Activated naive CD8-positive, alpha-beta T cell treated with anti-CD3 and anti-CD28 coated beads, Interleukin-2, amount 50 U/mL, for 16 hours (primary cell): ENCODE measurements around the gene DRAP1.
A peak's percentile ranks its signal among the peaks of the same experiment; 100 is the strongest.
"Not testable (repeated sequence)": the region's sequence is repeated elsewhere in the genome, so short reads cannot be mapped to it uniquely, and the experiment has no call there.

Experiments
- DNase-seq: peaks from one replicate; pipeline ENCODE4 v3.0.0-alpha.2; 2020; ENCODE audit warnings: low read depth, low spot score

Gene DRAP1

DNA sequence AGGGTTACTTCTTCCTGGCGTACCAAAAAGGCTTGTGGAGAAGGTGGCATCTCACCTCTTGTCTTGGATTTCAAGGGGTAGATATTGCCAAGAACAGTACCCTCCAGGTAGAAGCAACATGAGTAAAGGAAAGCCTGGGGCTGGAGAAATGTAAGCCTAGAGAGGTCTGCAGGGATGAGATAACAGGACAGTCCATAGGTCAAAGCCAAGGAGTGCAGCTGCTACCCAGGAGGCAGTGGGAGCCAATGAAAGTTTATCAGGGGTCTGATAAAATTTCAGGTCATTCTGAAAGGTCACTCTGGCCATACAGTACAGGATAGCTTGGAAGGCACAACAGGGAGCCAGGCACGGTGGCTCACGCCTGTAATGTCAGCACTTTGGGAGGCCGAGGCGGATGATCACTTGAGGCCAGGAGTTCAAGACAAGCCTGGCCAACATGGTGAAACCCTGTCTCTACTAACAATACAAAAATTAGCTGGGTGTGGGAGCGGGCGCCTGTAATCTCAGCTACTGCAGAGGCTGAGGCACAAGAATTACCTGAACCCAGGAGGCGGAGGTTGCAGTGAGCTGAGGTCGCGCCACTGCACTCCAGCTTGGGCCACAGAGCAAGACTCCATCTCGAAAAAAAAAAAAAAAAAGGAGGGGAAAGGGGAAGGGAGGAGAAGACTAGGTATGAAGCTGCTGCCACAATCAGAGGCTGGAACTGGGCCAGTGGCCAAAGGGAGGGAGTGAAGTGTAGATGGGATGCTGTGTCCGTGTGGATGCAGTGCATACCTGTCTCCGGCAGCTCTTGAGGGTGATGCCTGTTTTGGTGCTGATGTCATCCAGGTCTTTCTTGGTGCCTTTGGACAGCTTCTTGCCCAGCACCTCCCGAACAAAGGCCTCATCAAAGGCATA lies 32.2 kb upstream of the DRAP1 start:
- DNase-seq, result no peak

- DNase-seq, result no peak
These were observed 31.5 kb upstream of the DRAP1 start for GRCh38 chr11:65887723-65888162.

DNA sequence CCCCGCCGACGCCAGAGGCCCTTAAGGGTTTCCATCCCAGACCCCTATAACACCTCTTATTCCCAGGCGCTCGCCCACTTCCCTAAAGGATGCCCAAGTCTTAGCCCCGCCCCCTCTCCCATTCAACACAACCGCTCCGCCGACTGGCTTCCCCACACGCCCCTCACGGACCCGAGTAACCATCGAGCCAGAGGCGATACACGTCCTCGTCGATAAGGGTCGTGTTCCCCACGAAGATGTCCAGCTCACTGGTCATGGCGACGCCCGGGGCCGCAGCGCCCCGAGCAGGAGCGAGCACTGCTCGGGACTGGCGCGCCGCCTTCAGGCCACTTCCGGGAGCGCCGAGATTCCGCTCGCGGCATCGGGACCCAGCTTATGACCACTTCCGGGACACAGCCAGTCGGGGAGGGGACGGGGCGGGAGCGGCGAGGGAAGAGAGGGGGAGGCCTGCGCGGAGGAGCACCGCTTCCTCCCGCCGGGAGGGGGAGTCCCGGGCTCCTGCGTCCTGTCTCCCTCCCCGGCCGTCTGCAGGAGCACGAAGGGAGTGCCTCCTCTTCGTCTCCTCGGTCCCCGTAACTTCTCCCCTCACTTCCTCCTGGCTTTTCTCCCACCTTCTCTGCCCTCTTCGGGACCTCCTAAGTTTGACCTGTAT lies 30.9 kb upstream of the DRAP1 start, which contains the start of gene FIBP:
Gene FIBP (minus strand): TSS at position 309 of the 652 bp plus-strand sequence. CDS start 53 bp downstream, at position 256.
- DNase-seq, result peak; percentile 93

GRCh38 chr11:65890324-65891218 lies 28.7 kb upstream of the DRAP1 start, which contains the start of gene CCDC85B:
Gene CCDC85B (plus strand): TSS chr11:65890673. CDS start chr11:65890784, 111 bp downstream.
- peak; percentile 90 for DNase-seq

DNA sequence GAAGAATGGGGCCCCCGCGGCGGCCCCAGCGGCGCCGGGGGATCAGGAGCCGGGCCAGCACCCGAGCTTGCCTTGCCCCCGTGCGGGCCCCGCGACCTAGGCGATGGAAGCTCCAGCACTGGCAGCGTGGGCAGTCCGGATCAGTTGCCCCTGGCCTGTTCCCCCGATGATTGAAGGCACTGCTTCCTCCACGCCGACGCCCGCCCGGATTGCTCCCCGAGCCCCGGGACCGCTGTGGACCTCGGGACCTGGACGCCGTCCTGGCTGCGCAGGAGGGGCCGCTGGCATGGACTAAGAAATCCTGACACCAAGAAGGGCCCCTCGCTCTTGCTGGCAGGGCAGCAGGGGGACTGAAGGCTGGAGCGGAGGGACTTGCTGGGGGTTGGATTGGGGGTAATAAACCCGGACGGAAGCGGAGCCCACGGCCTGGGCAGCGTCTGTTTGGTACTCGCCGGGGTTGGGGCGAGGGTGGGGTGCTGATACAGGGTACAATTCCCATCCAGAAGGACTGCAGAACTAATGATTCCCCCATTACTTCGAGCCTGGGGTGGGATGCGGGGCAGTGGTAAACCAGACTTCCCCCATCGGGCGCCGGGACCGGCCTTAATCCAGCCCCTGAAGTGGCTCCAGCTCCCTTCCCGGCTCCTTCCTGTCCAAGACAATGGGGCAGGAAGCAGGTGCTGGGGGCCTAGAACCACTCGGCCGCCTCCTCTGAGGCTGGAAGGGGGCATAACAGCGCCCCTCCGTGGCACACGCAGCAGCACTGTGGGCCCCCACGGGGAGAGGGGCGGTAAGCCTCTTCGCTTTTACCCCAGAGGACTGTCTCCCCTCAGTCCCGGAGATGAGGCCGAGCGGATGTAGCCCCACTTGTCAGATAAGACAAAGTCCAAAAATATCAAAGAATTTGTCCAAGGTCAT lies 27.7 kb upstream of the DRAP1 start:
- no peak for DNase-seq

DNA sequence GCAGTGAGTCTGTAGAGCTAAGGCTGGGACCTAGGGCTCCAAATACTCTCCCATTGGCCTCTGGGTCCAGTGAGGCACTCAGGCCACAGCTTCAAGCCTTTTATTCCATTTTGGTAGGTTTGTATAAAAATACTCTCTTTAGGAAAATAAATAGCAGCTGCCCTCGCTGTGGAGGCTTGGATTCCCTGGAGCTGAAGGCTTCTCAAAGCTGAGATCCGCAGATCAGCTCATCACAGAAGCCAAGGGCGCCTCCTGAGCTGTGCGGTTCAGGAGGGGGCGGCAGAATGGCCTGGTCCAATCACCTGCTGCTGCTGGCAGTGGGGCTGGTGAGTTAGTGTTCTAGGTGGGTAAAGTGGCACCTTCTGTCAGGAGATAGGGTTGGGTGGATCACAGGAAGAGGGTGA lies 27.1 kb upstream of the DRAP1 start:
- not testable (repeated sequence) for DNase-seq

- no peak for DNase-seq
These were observed 26.4 kb upstream of the DRAP1 start for GRCh38 chr11:65892661-65893317.

DNA sequence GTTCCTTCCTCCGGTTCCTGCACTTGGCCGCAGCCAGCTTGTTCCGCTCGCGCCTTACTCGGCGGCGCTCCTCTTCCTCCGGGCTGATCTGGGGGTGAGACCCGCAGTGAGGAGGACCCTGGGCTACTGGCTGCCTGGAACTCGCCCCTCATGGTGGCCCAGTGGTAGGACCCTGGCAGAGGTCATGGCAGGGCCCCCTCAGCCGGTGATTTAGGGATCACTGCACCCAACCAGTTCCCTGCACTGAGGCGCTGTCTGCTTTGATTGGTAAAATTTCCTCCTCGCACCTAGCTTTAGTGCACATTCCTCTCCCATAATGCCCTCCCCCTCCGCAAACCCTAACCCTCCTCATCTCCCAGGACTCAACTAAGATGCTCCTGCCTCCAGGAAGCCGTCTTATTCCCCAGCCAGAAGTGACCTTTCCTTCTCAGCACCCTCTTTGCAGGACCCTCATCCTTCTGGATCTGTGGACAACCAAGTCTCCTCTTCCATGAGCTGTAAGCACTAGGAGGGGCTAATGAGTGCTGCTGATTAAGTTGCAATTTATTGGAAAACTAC lies 25.1 kb upstream of the DRAP1 start:
- no peak for DNase-seq

GRCh38 chr11:65895482-65895981 lies 23.7 kb upstream of the DRAP1 start:
- DNase-seq, result no peak

DNA sequence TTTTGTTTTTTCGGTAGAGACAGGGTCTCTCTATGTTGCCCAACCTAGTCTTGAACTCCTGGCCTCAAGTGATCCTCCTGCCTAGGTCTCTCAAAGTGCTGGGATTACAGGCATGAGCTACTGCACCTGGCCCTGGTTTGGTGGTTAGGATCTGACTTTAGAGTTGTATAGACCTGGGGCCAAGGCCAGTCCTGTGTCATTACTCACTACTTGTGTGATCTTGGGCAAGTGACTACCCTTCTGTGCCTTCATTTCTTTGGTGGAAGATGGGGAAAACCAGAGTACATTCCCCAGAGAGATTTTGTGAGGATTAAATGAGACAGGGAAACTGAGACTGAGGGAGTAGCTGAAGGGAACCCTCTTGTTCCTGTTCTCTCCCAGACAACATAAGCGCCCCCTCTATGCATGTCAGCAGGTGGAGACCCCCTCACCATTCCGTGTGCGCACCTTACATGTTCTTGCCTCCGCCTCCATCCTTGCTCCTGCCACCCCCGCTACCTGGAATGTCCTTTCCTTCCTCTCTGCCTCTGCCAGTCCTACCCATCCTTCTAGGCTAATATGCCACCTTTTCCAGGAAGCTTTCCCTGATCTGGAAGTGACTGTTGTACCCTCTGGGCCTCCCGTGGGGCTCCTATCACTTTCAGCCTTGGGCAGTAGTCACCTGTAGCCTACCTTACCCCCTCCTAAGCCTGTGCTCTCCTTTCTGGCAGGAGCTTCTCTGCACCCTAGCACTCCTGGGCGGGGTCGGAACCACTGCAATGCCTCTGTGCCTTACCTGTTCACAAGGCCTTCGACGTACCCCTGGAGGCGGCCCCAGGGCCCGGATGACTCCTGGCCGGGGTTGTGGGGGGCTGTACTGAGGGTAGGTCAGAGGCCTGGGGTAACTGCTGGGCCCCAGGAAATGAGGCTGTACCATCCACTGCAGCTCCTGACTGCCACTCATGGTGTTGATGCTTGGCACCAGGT lies 22.9 kb upstream of the DRAP1 start:
- no peak for DNase-seq

GRCh38 chr11:65897020-65897471 lies 22.2 kb upstream of the DRAP1 start:
- no peak for DNase-seq

- no peak for DNase-seq
These were observed 20.4 kb upstream of the DRAP1 start for GRCh38 chr11:65898656-65899355.

DNA sequence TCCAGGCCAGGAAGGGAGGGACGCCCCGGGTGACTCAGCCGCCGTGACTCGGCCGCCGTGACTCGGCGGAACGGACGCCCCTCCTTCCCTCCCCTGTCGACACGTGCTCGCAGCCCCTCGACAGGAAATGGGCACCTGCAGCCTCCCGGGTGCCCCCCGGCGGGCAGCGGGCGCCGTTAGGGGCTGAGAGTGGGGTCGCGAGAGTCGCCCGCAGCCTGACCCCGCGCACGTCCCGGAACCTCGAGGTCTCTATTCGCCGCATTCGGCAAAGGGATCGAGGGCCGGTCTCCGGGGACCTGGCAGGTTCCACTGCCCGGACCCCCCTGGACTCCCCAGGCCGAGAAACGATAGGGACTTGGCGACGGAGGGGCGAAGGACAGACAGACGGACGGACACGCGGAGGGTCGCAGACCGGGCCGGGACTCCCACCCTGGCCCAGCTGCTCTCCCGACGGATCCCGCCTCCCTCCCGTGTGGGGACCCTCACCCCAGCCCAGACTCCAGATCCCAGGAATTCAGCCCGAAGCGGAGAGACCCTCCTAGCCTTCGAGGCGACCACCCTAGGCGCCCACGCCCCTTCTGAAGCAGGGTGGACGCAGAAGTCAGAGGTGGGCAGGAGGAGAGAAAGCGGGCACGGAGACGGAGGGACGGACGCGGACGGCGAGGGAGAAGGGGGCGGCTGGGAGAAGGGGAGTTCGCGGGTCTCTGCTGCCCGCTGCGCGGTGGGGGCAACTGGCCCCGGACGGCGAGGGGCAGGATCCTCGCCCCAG lies 19.7 kb upstream of the DRAP1 start:
- peak; percentile 54 for DNase-seq

GRCh38 chr11:65900125-65900898 lies 18.9 kb upstream of the DRAP1 start, which contains the start of gene FOSL1:
Gene FOSL1 (minus strand): TSS chr11:65900388. CDS start chr11:65900339, 49 bp downstream.
- peak; percentile 89 for DNase-seq

- no peak for DNase-seq
These were observed 18.4 kb upstream of the DRAP1 start for GRCh38 chr11:65900899-65901180.

DNA sequence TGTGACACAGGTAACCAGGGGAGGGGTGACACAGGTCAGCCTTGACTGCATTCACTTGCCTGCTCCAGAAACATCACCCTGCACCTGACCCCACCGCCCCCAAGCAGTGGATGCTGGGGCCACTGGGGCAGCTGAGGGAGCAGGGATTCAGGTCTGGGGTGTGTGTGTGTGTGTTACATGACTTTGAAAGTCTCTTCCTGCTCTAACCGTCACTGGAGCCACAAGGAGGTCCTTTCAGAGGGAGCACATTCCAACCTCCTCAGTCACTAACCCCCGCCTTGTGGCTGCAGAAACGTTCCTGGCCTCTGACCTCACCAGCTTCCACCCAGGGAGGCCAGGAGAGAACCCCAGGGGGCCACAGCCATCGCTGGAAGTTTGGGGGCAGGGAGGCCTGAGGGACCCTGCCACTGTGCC lies 16.2 kb upstream of the DRAP1 start:
- DNase-seq, result no peak
